Colon (tissue), 2 donors: ENCODE data around the gene CA11.

Experiments used
- FAIRE-seq: peaks from 2 replicates; lab custom pipeline; 2012; peaks lifted over from hg19 to GRCh38; lab: Jason Lieb, UNC
- donor health status: control.
- donor health status: control.

CA11 gene

GRCh38 chr19:48628486-48629296 is 17.3 kb downstream of the CA11 start:
- FAIRE-seq = no peak

DNA sequence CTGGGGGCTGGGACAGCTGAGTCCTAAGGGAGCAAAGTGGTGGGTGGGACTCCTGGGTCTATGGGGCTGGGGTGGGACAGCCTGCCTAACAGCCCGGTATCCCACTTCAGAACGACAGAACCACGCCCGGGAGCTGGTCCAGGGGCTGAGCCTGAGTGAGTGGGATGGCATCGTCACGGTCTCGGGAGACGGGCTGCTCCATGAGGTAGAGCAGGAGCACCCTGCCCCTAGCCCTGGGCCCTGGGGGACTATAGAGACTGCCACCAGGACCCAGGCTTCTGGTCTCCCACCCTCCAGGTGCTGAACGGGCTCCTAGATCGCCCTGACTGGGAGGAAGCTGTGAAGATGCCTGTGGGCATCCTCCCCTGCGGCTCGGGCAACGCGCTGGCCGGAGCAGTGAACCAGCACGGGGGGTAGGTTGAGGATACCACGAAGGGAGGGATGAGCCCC is 18.1 kb downstream of the CA11 start:
- no peak for FAIRE-seq

DNA sequence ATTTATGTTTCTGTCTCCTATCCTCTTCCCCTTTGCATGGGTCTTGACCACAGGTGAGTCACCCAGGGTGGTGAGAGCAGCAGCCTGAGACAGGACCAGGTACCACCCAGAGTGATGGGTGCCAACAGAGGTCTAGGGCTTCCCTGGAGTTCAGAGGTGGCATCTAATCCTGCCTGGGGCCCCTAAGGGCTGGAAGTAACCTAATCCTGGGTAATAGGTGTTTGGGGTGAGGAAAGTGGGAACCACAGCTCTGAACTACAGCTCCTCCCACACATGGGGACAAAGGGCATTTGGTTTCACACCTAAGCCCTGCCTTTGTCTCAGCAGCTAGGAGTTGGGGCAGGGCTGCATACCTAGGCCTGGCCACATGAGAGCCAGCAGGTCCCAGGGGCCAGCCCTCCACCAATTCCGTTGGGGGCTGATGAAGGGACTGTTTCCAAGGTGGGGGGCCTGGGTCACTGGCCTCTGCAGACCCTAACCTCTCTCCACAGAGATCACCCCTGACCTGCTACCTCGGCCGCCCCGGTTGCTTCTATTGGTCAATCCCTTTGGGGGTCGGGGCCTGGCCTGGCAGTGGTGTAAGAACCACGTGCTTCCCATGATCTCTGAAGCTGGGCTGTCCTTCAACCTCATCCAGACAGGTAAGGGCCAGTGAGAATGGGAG is 18.7 kb downstream of the CA11 start:
- no peak for FAIRE-seq

- no peak for FAIRE-seq
Observed at GRCh38 chr19:48625891-48626327, 20.1 kb downstream of the CA11 start.

- FAIRE-seq = no peak
Observed at GRCh38 chr19:48624791-48625723, 20.9 kb downstream of the CA11 start.

- no peak for FAIRE-seq
Observed at GRCh38 chr19:48624067-48624594, 21.9 kb downstream of the CA11 start.

GRCh38 chr19:48623556-48624066 is 22.4 kb downstream of the CA11 start:
- FAIRE-seq = no peak

GRCh38 chr19:48619692-48620585 is 26.0 kb downstream of the CA11 start:
- no peak for FAIRE-seq

GRCh38 chr19:48618916-48619691 is 26.9 kb downstream of the CA11 start, which contains the start of the genes RPL18 and SPHK2:
Gene RPL18, minus strand, starts transcription at chr19:48619178. Its CDS starts 35 bp downstream, at chr19:48619143.
Gene SPHK2, plus strand, starts transcription at chr19:48619506. Its CDS starts 1,009 bp downstream, at chr19:48620515.
- peak; percentile 57 for FAIRE-seq

GRCh38 chr19:48618278-48618915 is 27.6 kb downstream of the CA11 start:
- no peak for FAIRE-seq

- FAIRE-seq = no peak
Observed at GRCh38 chr19:48617146-48617937, 28.6 kb downstream of the CA11 start.

DNA sequence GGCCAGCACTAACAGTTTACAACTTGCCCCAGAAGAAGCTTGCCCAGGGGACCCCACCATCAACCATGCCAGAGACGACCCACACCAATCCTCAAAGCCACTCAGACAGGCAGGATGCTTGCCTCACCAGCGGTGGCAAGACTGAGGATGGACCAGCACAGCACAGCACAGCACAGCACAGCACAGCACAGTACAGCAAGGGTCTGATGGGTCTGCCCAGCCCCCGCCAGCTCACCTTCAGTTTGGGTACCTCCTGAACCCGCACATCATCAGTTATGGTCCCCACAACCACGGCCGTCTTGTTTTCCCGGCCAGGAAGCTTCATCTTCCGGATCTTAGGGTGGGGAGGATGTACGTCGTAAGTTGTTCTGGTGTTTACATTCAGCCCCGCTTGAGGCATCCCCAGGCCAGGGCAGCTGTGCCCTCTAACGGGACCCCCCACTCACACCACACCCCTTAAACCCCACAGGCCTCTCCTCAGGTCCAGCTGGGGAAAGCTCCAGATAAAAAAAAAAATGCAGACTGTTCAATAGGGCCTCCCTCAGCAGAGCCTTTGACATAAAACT is 29.4 kb downstream of the CA11 start:
- no peak for FAIRE-seq

GRCh38 chr19:48616041-48616436 is 29.9 kb downstream of the CA11 start:
- no peak for FAIRE-seq

GRCh38 chr19:48615231-48616040 is 30.6 kb downstream of the CA11 start:
- no peak for FAIRE-seq

GRCh38 chr19:48614436-48615230 is 31.4 kb downstream of the CA11 start, which contains the start of gene FAM83E:
Gene FAM83E, minus strand, starts transcription at chr19:48615076. Its CDS starts 1,704 bp downstream, at chr19:48613372.
- FAIRE-seq = no peak

GRCh38 chr19:48613852-48614435 is 32.0 kb downstream of the CA11 start:
- FAIRE-seq = no peak
